GM19043 (cell line): ENCODE results near the gene NR2F1.
A peak's percentile ranks its signal among the peaks of the same experiment; 100 is the strongest.

ENCODE experiments used
- ATAC-seq: cut with Tn5 transposase; IDR thresholded peaks from one replicate; pipeline ENCODE4 v1.9.1; 2021; ENCODE audit warnings: low read depth; ENCODE audit not compliant: unreplicated experiment

NR2F1 gene

DNA sequence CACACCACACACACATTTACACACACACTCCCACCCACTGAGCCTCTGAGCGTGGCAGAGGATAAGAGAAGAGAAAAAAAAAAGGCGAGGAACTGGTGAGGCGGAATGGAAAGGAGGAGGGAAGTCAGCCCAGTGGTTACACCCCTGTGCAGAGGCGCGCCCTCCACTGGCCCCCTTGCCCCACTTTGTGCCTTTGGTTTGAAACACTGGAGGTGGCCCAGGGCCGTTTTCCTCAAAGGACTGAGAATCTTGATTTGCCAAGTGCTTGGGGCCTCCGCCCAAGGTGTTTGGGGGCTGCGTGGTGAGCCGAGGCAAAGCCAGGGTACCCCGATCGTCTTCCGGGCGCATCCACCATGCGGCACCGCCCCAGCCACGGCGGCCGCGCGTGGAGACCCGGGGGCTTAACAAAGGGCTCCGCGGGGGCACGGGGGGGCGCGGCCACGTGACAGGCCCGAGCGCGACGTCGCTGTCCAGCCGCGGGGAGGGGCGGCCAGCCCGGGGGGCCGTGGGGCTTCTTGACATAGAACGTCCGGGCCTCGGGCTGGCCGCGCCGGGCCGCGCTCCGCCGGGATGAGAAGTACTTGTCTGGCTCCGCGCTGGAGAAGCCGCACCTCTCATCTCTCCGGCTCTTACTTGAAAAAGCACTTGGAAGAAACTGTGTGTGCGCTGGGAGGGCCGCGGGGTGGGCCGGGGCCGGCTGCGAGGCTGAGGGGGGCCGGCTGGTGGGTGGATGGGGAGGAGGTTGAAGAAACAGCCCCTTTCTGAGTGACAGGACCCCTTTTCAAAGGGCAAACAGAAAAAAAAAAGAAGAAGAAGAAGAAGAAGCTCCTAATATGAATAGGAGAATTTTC lies 21.0 kb downstream of the NR2F1 start:
- ATAC-seq, result no peak

DNA sequence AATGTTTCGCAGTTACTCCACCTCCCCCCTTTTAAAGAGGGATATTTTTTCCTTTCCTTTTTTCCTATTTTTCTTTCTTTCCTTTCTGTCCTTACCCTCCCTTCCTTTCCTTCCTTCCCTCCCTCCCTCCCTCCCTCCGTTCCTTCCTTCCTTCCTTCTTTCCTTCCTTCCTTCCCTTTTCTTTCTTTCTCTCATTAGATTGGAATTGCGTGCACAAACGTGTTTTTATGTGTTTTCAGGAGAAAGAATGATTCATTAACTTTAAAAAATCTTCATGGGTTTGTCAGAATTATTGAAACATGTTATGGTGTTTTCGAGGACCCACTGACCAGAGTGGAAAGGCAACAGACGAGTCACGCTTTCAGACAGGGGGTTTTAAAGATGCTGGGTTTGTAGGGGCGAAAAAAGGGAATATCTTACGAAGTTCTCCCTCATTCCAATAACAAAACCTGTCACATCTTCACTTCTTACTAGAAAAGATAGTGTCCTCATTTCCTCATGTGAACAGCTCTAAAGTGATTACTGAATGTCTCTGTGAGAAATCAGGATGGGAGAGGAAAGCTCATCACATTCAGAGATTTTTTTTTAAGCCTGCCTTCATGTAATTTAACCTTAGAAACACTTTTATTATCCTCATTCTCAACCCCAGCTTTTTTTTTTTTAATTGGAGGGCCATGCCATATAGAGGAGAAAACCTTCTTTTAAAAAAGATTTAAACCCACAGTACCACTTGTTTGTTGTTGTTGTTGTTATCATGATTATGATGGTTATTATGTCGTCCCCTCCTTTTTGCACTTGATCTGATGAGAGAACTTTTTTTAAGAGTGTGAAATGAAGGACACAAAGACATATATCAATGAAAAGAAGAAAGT lies 21.9 kb downstream of the NR2F1 start:
- ATAC-seq, result no peak

DNA sequence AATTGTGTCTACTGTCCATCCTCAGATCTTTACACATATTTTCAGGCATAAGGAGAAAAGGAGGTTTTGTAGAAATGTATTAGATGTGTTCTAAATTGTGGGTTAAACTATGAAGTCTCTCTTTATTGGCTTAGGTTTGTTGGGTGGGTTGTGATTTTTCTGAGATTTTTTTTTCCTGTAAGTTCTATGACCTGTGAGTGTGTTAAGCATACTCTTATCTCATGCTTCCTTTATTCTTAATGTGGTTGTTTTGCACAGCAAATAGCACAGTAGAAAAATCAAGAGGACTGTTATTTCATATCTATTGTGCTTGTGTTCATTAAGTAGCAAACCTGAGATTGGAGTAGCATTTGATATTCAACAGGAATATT lies 23.3 kb downstream of the NR2F1 start:
- ATAC-seq, result no peak

DNA sequence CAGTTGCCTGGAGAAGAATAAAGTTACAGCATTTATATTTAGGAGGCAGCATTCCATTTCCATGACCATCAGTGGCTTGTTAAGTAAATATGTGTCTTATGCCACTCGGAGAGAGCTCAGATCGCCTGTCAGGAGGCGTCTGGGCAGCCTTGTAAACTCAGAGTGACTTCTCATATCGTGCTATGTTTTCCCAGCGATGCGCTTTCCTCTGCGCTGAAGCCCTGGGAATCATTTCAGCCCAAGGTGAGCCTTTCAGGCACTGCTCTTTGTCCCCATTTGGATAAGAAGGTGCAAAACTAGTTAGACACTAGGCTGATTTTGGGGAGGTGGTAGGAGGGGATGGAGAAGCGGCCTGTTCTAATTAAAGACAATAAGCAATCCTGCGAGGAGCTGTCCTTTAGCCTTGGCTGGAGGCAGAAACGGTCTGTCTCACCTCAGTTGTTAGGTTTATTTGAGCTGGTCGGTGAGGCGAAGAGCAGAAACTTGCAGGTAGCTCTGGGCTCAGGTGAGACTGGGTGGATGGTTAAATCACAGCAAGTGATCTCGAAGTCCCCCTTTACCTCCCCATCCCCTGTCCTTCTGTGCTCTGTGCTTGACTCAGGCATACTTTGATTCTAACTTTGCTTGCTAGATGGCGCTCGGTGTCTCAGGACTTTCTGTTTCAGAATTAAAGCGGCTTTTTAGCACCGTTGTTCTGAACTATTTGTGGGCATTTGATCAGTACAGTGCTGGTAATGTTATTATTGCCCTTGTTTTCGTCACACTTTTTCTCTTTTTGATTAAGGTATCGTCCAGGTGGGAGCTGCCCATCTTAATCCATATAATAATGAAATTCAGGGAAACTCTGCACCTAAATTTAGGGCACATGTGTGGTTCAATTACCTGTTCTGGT lies 24.6 kb downstream of the NR2F1 start:
- peak; percentile 80 for ATAC-seq

DNA sequence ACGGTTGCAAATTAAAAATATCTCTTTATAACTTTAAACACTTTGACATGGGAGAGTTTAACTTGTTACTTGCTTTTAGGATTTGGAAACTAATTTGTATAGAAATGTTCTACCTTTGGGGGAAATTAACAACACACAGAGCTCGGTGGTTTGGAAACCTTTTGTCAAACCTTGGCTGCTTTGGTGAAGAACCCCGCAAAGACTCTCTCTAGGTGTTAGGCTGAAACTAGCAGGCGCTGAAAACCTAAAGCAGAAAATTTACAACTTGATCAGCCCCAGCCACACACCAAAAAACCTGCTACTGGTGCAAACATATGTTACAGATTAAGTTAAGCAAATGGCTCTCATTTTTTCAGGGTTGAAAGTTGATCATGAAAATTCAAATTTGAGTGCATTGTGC lies 25.8 kb downstream of the NR2F1 start:
- ATAC-seq, result no peak

DNA sequence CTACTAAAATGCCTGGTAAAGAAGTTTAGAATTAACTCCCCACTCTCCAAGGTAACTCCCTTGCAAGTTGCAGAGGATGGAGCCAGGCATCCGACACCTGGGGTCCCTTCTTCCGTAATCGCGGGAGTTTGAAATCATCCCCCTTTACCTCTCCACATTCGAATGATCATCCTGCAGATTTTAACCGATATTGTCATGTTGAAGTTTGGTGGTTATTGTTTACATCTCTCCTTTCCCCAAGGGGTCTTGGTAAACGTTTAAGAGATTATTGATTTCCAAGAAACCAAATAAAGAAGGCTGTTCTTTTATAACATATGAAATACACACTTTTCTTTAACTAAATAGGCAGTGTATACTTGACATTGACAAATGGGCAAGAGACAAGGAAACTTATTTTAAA lies 26.7 kb downstream of the NR2F1 start:
- no peak for ATAC-seq

DNA sequence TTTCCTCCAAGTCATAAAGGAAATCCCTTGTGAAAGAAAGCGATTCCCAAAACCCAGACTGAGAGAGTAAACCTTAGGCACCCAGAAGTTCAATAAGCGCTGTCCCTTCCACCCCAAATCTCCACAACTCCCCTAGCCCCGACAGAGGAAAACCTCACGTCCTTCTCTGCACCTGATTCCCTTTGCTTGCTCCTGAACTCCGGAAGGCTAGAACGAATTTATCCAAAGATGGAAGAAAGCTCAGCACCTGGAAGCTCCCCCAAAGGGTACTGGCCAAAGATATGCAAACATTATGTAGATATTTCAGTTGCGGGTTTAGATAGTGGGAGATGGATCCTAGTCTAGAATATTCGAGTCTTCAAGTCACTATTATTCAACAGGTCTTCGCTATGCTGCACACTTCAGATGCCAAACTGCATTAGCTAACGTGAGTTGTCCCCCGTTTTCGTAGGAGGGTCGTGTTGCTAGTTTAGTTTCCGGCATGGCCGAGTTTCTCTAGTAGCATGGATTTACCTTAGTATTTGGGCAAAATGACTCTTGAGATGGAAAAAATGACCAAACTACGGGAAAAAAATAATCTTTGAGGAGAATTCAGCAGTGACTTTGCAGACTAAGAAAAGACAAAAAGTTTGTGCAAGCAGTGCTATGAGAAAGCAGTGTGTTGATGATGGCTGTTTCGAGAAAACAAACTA lies 27.7 kb downstream of the NR2F1 start:
- ATAC-seq, result no peak

DNA sequence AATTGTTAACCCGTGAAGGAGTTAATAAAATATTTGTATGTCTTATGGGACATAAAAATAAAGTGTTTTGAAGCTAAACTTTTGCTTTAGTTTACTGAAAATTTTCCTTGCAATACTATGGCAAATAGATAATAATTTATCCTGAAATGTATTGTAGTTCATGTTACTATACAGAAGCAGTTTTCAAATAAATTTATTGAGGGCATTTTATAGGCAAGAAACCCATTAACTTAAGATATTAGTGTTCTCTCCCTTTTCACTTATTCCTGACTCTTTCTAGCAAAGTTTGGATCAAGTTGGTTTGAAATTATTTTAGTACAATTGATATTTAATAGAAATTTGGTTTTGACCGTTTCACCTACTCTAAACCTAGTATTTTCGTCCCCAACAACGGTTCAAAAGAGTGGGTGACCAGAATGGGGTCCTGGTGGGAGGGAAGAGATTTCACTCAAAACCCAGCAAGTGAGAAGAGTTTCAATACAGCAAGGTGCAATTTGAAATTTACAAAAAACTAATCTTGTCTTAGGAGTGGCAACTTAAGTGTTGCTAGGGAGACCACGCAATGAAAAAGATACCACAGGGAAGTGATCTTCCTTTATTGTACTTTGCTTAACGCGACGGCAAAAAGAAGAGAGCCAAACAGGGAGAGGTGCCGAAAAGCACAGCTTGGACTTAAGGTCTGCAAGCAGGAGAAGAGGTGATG lies 28.4 kb downstream of the NR2F1 start:
- ATAC-seq, result no peak

DNA sequence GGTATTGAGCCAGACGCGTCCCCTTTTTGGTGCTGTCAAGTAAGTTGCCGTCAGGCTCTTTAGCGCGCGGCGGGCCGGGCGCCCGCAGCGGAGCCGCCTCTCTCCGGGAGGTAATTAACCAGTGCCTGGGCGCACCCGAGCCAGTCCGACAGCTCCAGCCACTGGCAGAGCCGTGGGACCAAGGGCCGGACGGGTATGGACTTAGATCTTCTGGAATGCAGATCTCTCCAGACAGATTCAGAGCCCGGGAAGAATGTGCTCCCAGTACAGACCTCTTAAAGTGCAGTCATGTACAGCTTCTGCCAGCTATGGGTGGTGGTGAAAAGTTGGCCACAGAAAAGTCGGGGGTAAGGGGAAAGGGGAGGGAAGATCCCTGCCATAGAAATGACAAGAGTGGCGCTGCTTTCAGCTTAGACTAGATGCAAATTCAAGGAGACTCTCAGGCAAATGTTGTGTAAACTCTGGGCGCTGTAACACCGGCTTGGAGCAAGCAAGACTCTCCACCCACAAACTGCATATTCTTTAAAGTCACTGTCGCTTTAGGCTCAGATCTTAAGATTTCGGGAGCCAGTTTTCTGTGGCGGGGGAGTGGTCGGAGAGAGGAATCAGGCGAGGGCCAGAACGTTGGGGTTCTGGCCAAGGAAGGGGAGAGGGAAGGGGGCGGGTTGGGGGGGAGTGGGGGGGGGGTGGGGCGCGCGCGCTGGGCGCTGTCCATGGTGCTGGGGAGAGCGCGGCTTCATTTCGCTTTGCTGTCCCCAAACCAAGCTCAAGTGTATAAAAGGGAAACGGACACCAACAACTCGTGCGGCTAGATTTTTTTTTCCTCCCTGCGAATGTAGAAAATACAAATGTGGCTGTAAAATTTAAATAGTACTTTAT lies 29.2 kb downstream of the NR2F1 start:
- ATAC-seq, result no peak

DNA sequence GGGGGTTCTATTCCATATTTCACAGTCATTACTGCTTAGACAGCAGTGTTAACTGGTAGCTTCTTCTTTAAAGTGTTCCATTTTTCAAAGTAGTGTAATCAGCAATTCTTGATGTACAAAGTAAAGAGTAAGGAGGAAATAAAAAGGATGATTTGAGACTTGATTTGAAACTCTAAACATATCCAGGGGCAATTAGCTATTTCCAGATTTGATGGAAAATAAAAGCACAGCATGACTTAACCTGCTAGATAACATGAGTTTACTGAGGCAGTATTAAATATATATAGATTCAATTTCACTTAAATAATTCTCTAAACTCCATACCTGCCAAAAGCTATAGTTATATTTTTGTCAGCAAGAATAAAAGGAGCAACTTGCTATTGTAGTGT lies 29.8 kb downstream of the NR2F1 start:
- ATAC-seq, result no peak

DNA sequence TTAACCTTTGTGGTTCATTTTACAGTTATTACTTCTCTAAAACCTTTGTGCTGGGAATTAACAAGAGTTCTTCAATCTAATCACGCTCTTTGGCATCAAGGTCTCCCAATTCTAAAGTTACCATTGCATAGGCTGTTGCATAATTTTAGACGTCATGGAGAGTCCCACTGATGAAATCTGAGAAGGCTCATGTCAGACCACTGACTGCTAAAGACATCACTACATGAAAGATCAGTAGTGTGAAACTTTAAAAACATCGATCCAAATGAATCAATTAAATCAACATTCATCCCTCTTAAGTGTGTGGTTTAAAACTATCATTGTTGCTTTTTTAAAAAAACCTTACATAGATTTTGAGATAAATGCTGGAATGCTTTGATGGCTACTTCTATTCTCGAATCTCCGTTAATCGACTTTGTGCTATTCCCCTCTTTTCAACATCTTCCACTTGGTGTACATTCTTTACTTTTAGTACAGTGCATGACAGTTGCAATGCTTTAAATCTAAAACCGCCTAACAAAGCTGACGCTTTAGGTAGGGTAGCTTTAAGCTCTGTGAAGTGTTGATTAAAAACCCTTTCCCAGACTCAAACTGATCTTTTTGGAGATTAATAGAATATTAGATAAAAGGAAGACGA lies 33.6 kb downstream of the NR2F1 start:
- ATAC-seq, result no peak

DNA sequence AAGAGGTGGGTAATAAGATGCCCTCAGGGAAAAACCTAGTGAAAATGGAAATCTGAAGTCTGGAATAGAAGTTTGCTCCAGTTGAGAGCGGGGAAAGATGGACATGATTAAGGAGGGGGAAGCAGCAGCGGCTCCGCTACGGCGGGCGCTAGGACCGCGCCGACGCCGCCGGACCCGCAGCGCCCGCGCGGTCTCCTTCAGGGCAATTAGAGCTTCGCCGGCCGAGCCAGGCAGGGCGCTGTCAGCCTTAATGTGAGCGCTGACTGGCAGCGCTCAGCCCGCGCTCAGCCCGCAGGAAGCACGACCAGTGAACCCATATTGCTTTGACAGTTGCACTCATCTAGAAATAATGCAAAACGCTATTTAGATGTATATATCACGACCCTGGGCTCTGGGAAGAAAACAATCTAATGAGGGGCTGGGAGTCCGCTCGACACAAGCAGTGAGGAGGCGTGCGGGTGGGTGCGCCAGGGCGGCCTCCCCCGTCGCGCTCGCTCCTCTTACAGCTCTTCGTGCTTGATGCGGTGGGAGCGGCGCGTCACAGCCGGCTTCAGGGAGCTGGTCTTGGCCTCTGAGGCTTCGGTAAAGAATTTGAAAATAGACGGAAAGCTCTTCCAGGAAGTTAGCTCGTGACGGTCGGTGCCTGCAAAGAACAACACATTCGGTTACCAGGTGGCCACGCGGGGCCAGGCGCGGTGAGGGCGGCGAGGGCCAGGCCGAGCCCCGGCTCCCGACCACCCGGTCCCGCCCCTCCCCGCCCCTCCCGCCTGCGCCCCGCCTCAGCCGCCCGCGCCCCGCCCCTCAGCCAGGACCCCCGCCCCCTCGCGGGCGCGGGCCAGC lies 37.7 kb downstream of the NR2F1 start:
- peak; percentile 98 for ATAC-seq

DNA sequence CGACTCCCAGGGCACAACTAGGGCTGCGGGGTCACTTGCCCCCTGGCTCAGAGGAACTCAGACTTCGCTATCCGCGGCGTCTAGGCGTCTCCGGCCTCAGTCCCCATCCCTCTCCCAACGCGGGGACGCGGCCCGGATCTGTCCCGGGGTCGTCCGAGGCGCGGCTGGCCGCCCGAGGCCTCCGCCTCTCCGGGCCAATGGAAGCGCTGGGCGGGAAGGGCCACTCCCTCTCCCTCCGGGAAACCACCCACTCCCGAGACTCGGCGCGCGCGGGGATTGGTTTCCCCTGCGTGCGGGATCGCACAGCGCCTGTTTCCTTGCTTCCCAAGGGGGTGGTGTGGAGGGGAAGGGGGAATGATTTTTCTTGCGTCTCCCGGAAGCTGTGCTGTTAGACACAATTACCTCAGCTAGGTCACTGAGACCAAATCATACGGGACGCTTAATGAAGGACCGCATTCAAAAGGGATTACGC lies 38.3 kb downstream of the NR2F1 start:
- no peak for ATAC-seq

DNA sequence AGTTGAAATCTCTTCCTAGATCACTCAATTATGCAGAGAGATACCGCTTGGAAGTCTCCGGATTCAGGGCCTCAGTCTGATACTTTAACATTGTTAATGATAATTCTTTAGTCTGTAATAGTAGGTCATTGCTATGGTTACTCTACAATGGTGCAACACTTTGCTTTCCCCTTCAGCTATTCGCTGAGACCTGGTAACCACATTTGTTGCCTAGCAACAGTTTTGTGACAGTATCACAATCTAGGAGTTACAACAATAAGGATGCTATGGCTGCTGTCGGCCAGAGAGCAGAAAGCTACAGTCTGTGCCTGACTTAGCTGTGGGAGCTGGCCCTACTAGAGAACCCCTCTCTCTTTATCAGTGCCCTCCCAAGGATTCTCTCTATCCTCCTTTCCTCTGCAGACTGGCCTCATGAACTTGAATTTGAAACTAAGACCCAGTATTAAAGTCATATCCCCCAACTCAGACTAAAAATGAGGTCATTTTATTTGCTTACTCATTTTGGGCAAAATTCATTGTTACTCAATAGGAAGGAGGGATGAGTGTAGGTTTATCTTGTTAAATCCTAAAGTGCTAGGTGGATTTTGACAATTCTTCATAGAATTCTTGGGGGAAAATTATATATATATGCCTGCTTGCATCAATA lies 39.3 kb downstream of the NR2F1 start:
- no peak for ATAC-seq

DNA sequence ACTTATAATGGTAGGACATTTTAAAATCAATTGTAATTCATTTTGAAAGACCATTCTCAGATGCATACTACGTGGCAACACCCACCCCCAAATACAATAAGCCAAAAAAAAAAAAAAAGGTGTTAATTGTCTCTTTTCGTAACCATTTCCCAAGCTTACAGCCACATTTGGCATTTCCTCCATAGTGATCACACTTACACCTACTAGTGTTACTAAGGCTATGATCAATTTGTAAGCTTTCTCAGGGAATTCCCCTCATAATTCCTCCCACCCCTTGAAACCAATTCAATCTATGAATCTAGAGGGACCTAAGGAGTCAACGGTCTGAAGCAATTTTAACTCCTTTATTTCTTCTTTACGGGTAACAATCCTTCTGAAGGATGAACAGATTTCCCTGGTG lies 40.1 kb downstream of the NR2F1 start:
- no peak for ATAC-seq

DNA sequence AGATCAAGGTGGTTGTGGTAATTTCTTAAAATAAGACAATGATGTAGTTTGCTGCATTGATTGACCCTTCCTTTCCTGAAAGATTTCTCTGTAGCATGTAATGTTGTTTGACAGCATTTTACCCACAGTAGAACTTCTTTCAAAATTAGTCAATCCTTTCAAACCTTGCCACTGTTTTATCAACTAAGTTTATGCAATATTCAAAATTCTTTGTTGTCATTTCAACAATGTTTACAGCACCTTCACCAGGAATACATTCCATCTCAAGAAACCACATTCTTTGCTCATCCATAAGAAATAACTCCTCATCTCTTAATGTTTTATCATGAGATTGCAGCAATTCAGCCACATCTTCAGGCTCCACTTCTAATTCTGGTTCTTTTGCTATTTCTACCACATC lies 43.8 kb downstream of the NR2F1 start:
- ATAC-seq, result no peak

DNA sequence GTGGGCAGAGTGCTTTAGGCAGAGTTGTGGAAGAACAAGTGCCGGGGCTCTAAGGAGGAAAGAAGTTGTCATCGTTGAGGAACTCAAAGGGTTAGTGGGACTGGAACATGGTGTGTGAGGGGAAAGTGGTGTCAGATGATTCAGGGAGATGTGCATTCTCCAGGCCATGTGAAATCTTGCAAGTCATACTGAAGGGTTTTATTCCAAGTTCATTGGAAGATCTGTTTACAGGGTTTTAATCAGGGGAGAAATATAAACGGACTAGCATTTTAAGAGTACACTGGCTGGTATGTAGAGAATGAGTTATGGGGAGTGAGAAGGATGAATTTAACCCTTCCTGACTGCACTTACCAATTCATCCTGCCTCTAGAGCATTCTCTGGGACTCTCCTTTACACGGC lies 49.3 kb downstream of the NR2F1 start:
- no peak for ATAC-seq
